SU-DHL-6 (cell line): Measurements from ENCODE around the gene NDUFAB1.

Experiments used
- CTCF ChIP-seq: fragments of 200-600 bp; sonication (generic); IDR thresholded peaks from one replicate; pipeline ENCODE4 v1.5.1; 2017; ENCODE audit warnings: antibody characterized with exemption, mild to moderate bottlenecking, low read length, moderate library complexity; ENCODE audit not compliant: insufficient read depth, poor library complexity, severe bottlenecking
- EZH2phosphoT487 ChIP-seq: fragments of 200-600 bp; sonication (generic), shearing (Covaris generic); conservative IDR thresholded peaks from 2 replicates; pipeline ENCODE4 v1.6.1; 2018; ENCODE audit warnings: mild to moderate bottlenecking, antibody characterized with exemption, low read length, moderate library complexity, mixed read lengths

GRCh38 chr16:23532448-23532847 is 63.7 kb downstream of the NDUFAB1 start:
- TF ChIP-seq CTCF (no peak), EZH2phosphoT487 (no peak)
